GM12874 (cell line): ENCODE data around the gene SLC24A3.

Experiments used
- CTCF ChIP-seq: IDR thresholded peaks from 2 replicates; pipeline ENCODE4 v1.5.1; 2011; ENCODE audit warnings: low read depth, mild to moderate bottlenecking, control low read depth, low read length, moderate library complexity; ENCODE audit not compliant: insufficient read depth

SLC24A3 gene

GRCh38 chr20:19588732-19589131 is 376.3 kb downstream of the SLC24A3 start:
- TF ChIP-seq CTCF: no peak

DNA sequence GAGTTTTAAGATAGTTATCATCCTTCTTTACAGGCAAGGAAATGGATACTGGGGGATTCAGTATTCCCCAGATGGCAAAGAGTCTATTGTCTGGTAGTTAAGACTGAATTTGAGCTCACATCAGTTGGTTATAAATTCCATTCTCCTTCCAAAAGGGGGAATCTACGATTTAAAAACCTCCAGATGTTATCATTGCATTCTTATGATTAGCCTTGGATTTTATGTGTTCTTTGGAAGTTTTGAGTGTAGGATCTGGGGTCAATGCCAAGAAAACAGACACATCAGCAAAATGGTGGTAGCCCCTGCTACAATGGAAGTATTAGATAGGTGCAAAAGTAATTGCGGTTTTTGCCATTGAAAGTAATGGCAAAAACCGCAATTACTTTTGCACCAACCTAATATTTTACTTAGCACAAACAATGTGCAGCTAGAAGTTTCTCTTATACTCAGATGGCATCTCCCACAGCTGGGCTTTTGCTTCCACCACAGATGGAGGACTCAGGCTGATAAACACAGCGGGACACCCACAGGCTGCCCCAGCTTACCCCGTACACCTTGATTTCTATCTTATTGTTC is 377.4 kb downstream of the SLC24A3 start:
- TF ChIP-seq CTCF: no peak

DNA sequence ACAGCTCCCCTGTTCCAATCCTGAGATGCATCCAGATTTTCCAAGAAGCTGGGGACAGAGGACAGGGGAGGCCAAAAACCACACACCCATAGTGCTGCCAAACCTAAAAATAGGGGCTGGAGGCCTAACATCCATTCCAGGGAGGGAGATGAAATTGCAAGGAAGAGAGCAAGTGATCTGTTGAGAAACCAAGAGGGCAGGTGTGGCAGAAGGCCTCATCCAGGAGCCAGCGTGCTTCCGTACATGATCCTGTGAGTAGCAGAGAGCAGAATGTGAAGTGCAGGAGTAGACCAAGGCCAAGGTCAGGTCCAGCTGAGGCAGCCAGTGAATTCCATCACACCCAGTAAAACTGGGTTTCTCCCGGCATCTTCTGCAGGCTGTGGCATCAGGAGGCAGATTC is 377.9 kb downstream of the SLC24A3 start:
- no peak for TF ChIP-seq CTCF

DNA sequence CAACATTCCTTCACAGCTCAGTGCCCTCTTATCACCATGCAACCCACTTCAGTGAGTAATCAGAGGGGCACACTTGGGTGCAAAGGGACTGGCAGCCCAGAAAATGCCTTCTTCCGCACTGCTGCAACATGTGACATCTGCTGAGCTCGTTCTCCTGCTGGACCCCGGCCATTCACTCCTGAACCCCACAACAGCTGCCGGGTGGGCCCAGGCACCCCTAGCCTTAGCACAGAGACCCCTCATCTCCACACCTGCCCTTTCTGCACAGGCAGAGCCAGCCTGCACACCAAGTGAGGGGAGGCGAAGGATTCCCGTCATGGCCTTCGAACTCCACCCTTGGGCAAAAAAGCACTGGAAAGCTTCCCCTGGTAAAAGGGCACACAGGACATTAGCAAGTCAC is 381.3 kb downstream of the SLC24A3 start:
- TF ChIP-seq CTCF: no peak

- TF ChIP-seq CTCF: no peak
Observed at GRCh38 chr20:19594896-19595295, 382.5 kb downstream of the SLC24A3 start.

GRCh38 chr20:19598117-19598850 is 385.8 kb downstream of the SLC24A3 start:
- no peak for TF ChIP-seq CTCF

DNA sequence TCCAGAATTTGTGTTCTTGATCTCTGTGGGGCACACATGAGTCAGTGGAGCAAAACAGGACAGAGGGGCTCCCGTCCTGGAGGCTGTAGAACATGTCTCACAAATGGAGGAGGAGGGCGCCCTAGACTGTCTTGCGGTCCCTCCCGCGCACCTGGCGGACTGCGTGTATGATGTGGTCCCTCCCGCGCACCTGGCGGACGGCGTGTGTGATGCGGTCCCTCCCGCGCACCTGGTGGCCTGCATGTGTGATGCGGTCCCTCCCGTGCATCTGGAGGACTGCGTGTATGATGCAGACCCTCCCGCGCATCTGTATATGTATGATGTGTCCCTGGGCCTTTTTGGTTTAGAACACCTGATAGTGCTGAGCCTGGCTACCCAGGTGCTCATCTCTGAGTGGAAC is 386.8 kb downstream of the SLC24A3 start:
- TF ChIP-seq CTCF: no peak
